Panc1 (cell line): ENCODE measurements around the gene FSTL4. TPM values are rescaled to one million over a fixed set of nuclear protein-coding genes. Genes with fewer than 3 reads are reported as not detected.

Experiments used
- ATAC-seq: fragments of 200-7000 bp; cut with Tn5 transposase; 2 replicates; pipeline ENCODE4 v1.9.1; 2020; ENCODE audit warnings: mild to moderate bottlenecking, moderate library complexity
- BruUV-seq: library from RNA; stranded (reverse); fragments of 400-500 nt; replicated peaks from 2 replicates; lab custom pipeline; 2021; lab: Mats Ljungman, UMichigan
- CTCF ChIA-PET: fragments of 300-600 bp; sonication (Branson Sonifier 250); formaldehyde crosslinking; loops from one replicate; lab custom pipeline; 2022; ENCODE audit warnings: antibody characterized with exemption; lab: Charles Lee
- POLR2A ChIA-PET: fragments of 300-600 bp; sonication (Branson Sonifier 250); formaldehyde crosslinking; loops from one replicate; lab custom pipeline; 2022; ENCODE audit warnings: antibody characterized with exemption; lab: Charles Lee
- DNase-seq: peaks from one replicate; pipeline ENCODE4 v3.0.0-alpha.2; 2010; ENCODE audit warnings: low read depth, low spot score
- H3K27ac ChIP-seq: 2 replicates; pipeline ENCODE4 v1.5.1; 2011; ENCODE audit warnings: mild to moderate bottlenecking, low read length, inconsistent platforms
- H3K27me3 ChIP-seq: fragments of 200-500 bp; sonication (Bioruptor generic); 2 replicates; pipeline ENCODE4 v1.6.0; 2014; ENCODE audit warnings: low read length, inconsistent platforms; ENCODE audit not compliant: control insufficient read depth, insufficient read depth
- H3K36me3 ChIP-seq: fragments of 200-500 bp; sonication (Bioruptor generic); 2 replicates; pipeline ENCODE4 v1.5.1; 2014; ENCODE audit warnings: inconsistent platforms, mild to moderate bottlenecking, low read length, moderate library complexity; ENCODE audit not compliant: control insufficient read depth, insufficient read depth
- H3K4me1 ChIP-seq: 2 replicates; pipeline ENCODE4 v1.5.1; 2011; ENCODE audit warnings: inconsistent platforms, mild to moderate bottlenecking, low read length, moderate library complexity; ENCODE audit not compliant: control insufficient read depth, insufficient read depth
- H3K4me3 ChIP-seq, 2 experiments: 2 replicates each; pipeline ENCODE4 v1.5.1; 2011 to 2012; ENCODE audit warnings: low read depth in 2 of 2, low read length in 2 of 2, mild to moderate bottlenecking in 2 of 2, inconsistent platforms in 1 of 2, moderate library complexity in 1 of 2
- H3K9me3 ChIP-seq: fragments of 200-500 bp; sonication (Bioruptor generic); 2 replicates; pipeline ENCODE4 v1.5.1; 2014; ENCODE audit warnings: low read depth, mild to moderate bottlenecking, inconsistent platforms, low read length, moderate library complexity; ENCODE audit not compliant: control insufficient read depth, insufficient read depth
- CTCF ChIP-seq: fragments of 450-650 bp; IDR thresholded peaks from 2 replicates; pipeline ENCODE4 v1.5.1; 2017; ENCODE audit warnings: mild to moderate bottlenecking
- POLR2AphosphoS5 ChIP-seq: IDR thresholded peaks from 2 replicates; pipeline ENCODE4 v1.6.1; 2012; ENCODE audit warnings: mild to moderate bottlenecking, low read depth, low read length, moderate library complexity
- REST ChIP-seq, 2 experiments: IDR thresholded peaks; 2 replicates each; pipeline ENCODE4 v1.6.1; 2011 to 2012; ENCODE audit warnings: low read depth in 2 of 2, control low read depth in 1 of 2, low read length in 1 of 2, mild to moderate bottlenecking in 1 of 2, moderate library complexity in 1 of 2; ENCODE audit not compliant: insufficient read depth in 1 of 2
- SIN3A ChIP-seq: IDR thresholded peaks from 2 replicates; pipeline ENCODE4 v1.6.1; 2012; ENCODE audit warnings: low read depth, mild to moderate bottlenecking, low read length, moderate library complexity, borderline replicate concordance; ENCODE audit not compliant: insufficient read depth
- TCF7L2 ChIP-seq: IDR thresholded peaks from 2 replicates; pipeline ENCODE4 v1.6.1; 2011; ENCODE audit warnings: mild to moderate bottlenecking, low read depth, low read length, inconsistent platforms
- in situ Hi-C: cut with HindIII; loops from 2 replicates; pipeline ENCODE4 v1.10.0; 2016; ENCODE audit warnings: low sequenced_read_pairs, low pct_unique_long_range_greater_than_20kb
- intact Hi-C: fragments of 100-400 bp; cut with micrococcal nuclease; formaldehyde crosslinking; loops from one replicate; pipeline ENCODE4 v1.10.0; 2022; ENCODE audit not compliant: unreplicated experiment
- total RNA-seq: library from RNA; stranded (reverse); gene quantifications from one replicate; pipeline ENCODE4 v1.2.1, GENCODE V29; 2021; ENCODE audit not compliant: unreplicated experiment

FSTL4 gene
- total RNA-seq, 1 experiment from 2014 or later = 0.18 TPM

- no peak for DNase-seq
- Histone ChIP-seq H3K27me3 (no peaks in the 10 kb centered on the region), H3K27ac (no peak overlapping the region), H3K9me3 (no peaks in the 10 kb centered on the region), H3K4me3 (no peak overlapping the region), H3K36me3 (no peaks in the 10 kb centered on the region), H3K4me1 (peaks cover 5% of the 10 kb centered on the region)
- no peak for ATAC-seq
- TF ChIP-seq SIN3A (no peak), POLR2AphosphoS5 (no peak), CTCF (no peak), TCF7L2 (no peak)
- intact Hi-C loops (no loop called here), in situ Hi-C loops (no loop called here)
- ChIA-PET POLR2A (no interaction called here), CTCF (no interaction called here)
- BruUV-seq = no TSS peak
Observed at GRCh38 chr5:133234911-133235310, 377.4 kb downstream of the FSTL4 start.

- intact Hi-C loops = no loop called here
- ATAC-seq = no peak
- no peak overlapping the region for H3K27ac ChIP-seq
Observed at GRCh38 chr5:133234273-133234672, 378.1 kb downstream of the FSTL4 start.

More at GRCh38 chr5:133234273-133234672, 378.1 kb downstream of the FSTL4 start:
- no TSS peak for BruUV-seq
- no peak for DNase-seq
- H3K9me3 ChIP-seq = no peaks in the 10 kb centered on the region
- CTCF ChIA-PET = no interaction called here
- H3K27me3 ChIP-seq = no peaks in the 10 kb centered on the region
- H3K4me3 ChIP-seq = no peak overlapping the region
- POLR2A ChIA-PET = no interaction called here
- H3K4me1 ChIP-seq = peaks cover 4% of the 10 kb centered on the region; the same call in 1 of the 2 replicates
- no peaks in the 10 kb centered on the region for H3K36me3 ChIP-seq
- in situ Hi-C loops = no loop called here
- no peak for TF ChIP-seq SIN3A
- no peak for TF ChIP-seq TCF7L2
- TF ChIP-seq CTCF = no peak
- TF ChIP-seq POLR2AphosphoS5 = no peak
- no peak for TF ChIP-seq REST (IDR thresholded peaks at IDR 0.05; ENCODE audit: insufficient read depth in 1 of 2, low read depth in 2 of 2, low read length in 1 of 2)
